Heart right ventricle (tissue), 16 donors: ENCODE data around the gene GNAO1. TPM values are rescaled to one million over a fixed set of nuclear protein-coding genes. Genes with fewer than 3 reads are reported as not detected.

Experiments
- ATAC-seq, 8 donors: fragments of 200-7000 bp; cut with Tn5 transposase; one replicate each; pipeline ENCODE4 v1.9.1; 2020; ENCODE audit warnings: mild to moderate bottlenecking in 8 of 8, moderate library complexity in 8 of 8, moderate number of reproducible peaks in 1 of 8
- DNase-seq, 2 donors: peaks; one replicate each; pipeline ENCODE4 v3.0.0-alpha.2; 2020
- H3K27ac ChIP-seq, 10 donors: fragments of 200-600 bp; sonication (generic) in 2 of 10; one replicate each; pipeline versions ENCODE4 v1.5.0 to v1.8.0; 2020 to 2022; ENCODE audit warnings: mild to moderate bottlenecking in 3 of 10
- H3K27me3 ChIP-seq, 7 donors: fragments of 200-600 bp; one replicate each; pipeline ENCODE4 v1.8.0; 2021 to 2022; ENCODE audit warnings: mild to moderate bottlenecking in 2 of 7
- H3K36me3 ChIP-seq, 9 donors: fragments of 200-600 bp; sonication (generic) in 1 of 9; one replicate each; pipeline versions ENCODE4 v1.5.0 to v1.8.0; 2020 to 2022; ENCODE audit warnings: mild to moderate bottlenecking in 2 of 9
- H3K4me1 ChIP-seq, 9 donors: fragments of 200-600 bp; sonication (generic) in 1 of 9; one replicate each; pipeline versions ENCODE4 v1.5.0 to v1.8.0; 2020 to 2022; ENCODE audit warnings: mild to moderate bottlenecking in 4 of 9
- H3K4me3 ChIP-seq, 10 donors: fragments of 200-600 bp; sonication (generic) in 2 of 10; one replicate each; pipeline versions ENCODE4 v1.5.0 to v1.8.0; 2020 to 2022; ENCODE audit warnings: mild to moderate bottlenecking in 7 of 10, moderate library complexity in 2 of 10
- H3K9me3 ChIP-seq, 11 donors: fragments of 200-600 bp in 10 of 11; sonication (generic) in 2 of 11; one replicate each; pipeline versions ENCODE4 v1.5.0 to v1.8.0; 2013 to 2022; ENCODE audit warnings: mild to moderate bottlenecking in 2 of 11, control low read depth in 1 of 11, moderate library complexity in 1 of 11
- WGBS, 2 donors: extraction: QIAGEN DNeasy Blood & Tissue Kit; methylation state at CpG; one replicate each; pipeline ENCODE4 v1.1.7; 2013; ENCODE audit warnings: inconsistent platforms in 1 of 2; 5-methylcytosine and 5-hydroxymethylcytosine counted together
- intact Hi-C, 10 donors: fragments of 100-400 bp; cut with DNase I; formaldehyde crosslinking; loops; one replicate each; pipeline versions ENCODE4 v1.11.1 to v1.14.2; 2022
- polyA plus RNA-seq, 2 donors: library from polyadenylated mRNA; stranded (reverse); fragments of 200-250 nt; gene quantifications; one replicate each; pipeline ENCODE4 v1.2.3, GENCODE V29; 2013
- total RNA-seq, 10 donors: library from RNA; stranded (reverse); fragmentation: NEBNext Ultra II Directional in 3 of 10; extraction: Animal tissue kit (Norgen Biotek cat#: 25700) in 3 of 10; gene quantifications; one replicate each; pipeline versions ENCODE4 v1.2.1 to v1.2.4, GENCODE V29; 2021 to 2023
- TF ChIP-seq, protein P1 (sequence below), 9 donors: fragments of 200-600 bp; sonication (generic) in 2 of 9; IDR thresholded peaks; one replicate each; pipeline versions ENCODE4 v1.5.0 to v1.8.0; 2021 to 2022; ENCODE audit warnings: antibody characterized with exemption in 9 of 9, mild to moderate bottlenecking in 5 of 9, moderate library complexity in 1 of 9
- donor health status: Arrhythmogenic right ventricular cardiomyopathy.
- donor health status: ischemic (EF 13 %, LVEDD 7.1; RV severe dilation, severe dysfunction).
- donor health status: healthy with polysubstance abuse.
- donor health status: DM: no; HTN: yes; CAD: no.
- donor health status: DM: no; HTN: no; CAD: no.
- donor health status: ischemic (EF 25% LVEDD 6.9; RV normal size, moderate dysfunction).
- donor health status: ischemic (EF 25% LVEDD 5.7; RV mildly dilated, moderate dysfunction).
- donor health status: healthy.
- donor health status: DM: yes; HTN: yes; CAD: no.
- donor health status: Ischemic cardiomyopathy.
- donor health status: ischemic (EF 35%, LVEDD 5.7; RV mildly dilated, moderate dysfunction).
- donor health status: nonischemic (EF 11% LVEDD 7.7; RV severe dilation, severe dysfunction).
- donor health status: DM: yes; HTN: yes; CAD: no.
- donor health status: PGD.
- donor health status: ischemic (EF 29% LVEDD 5.4; RV normal size, mild dysfunction).
- donor health status: nonischemic (EF 23%, LVEDD 6.1; RV moderate dilation, normal function).

GNAO1 gene
- total and polyA plus RNA-seq, 12 donors = 1.4 to 36.7 (median 13.5) TPM

DNA sequence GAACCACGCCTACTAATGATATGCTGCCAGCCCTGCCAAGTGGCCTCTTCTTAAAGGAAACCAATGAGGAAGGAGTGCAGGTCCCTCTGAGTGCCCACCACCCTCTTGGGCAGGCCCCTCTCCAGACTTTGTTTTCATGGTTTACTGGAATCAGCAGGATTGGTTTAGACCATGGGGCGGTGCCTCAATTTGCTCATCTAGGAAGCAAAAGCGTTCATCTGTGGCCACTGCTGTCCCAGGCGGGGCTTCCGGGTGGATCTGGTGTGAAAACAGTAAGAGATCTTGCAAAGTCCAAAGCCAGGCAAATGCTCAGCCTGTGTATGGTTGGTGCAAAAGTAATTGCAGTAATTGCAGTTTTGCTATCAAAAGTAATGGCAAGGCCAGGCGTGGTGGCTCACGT lies 162.7 kb downstream of the GNAO1 start:
- H3K4me3 ChIP-seq = no peak overlapping the region
- H3K27me3 ChIP-seq = no peaks in the 10 kb centered on the region
- 94 to 97% methylated on average over 7 of the region's 7 CpGs for WGBS, 2 donors
- no peaks in the 10 kb centered on the region for H3K36me3 ChIP-seq
- DNase-seq (no peak), ATAC-seq (no peak)
- intact Hi-C loops = no loop called here
- no peak overlapping the region for H3K27ac ChIP-seq
- peaks cover 0 to 22% (median 13%) of the 10 kb centered on the region in 9 donors for H3K4me1 ChIP-seq
- TF ChIP-seq, protein P1, sequence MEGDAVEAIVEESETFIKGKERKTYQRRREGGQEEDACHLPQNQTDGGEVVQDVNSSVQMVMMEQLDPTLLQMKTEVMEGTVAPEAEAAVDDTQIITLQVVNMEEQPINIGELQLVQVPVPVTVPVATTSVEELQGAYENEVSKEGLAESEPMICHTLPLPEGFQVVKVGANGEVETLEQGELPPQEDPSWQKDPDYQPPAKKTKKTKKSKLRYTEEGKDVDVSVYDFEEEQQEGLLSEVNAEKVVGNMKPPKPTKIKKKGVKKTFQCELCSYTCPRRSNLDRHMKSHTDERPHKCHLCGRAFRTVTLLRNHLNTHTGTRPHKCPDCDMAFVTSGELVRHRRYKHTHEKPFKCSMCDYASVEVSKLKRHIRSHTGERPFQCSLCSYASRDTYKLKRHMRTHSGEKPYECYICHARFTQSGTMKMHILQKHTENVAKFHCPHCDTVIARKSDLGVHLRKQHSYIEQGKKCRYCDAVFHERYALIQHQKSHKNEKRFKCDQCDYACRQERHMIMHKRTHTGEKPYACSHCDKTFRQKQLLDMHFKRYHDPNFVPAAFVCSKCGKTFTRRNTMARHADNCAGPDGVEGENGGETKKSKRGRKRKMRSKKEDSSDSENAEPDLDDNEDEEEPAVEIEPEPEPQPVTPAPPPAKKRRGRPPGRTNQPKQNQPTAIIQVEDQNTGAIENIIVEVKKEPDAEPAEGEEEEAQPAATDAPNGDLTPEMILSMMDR (IDR thresholded peaks at IDR 0.05) = no peak
- no peaks in the 10 kb centered on the region for H3K9me3 ChIP-seq

- Histone ChIP-seq H3K27me3 (no peaks in the 10 kb centered on the region), H3K27ac (no peak overlapping the region), H3K4me1 (peaks cover 0 to 22% (median 13%) of the 10 kb centered on the region in 9 donors), H3K4me3 (no peak overlapping the region), H3K9me3 (no peaks in the 10 kb centered on the region), H3K36me3 (no peaks in the 10 kb centered on the region)
- WGBS, 2 donors = 96 to 98% methylated on average over 17 of the region's 17 CpGs
- TF ChIP-seq, protein P1 (IDR thresholded peaks at IDR 0.05) = no peak
- ATAC-seq = no peak
- DNase-seq = no peak
- intact Hi-C loops = no loop called here
Measured at GRCh38 chr16:56354746-56355145, 163.5 kb downstream of the GNAO1 start.

GRCh38 chr16:56355221-56355620 lies 163.9 kb downstream of the GNAO1 start:
- 95 to 97% methylated on average over 9 of the region's 9 CpGs for WGBS, 2 donors
- H3K27me3 ChIP-seq = no peaks in the 10 kb centered on the region
- no peak overlapping the region for H3K27ac ChIP-seq
- H3K4me1 ChIP-seq = peaks cover 0 to 22% (median 13%) of the 10 kb centered on the region in 9 donors
- intact Hi-C loops = no loop called here
- TF ChIP-seq, protein P1 (IDR thresholded peaks at IDR 0.05) = no peak
- H3K36me3 ChIP-seq = peaks cover 0 to 4% (median 0%) of the 10 kb centered on the region in 9 donors
- ATAC-seq (no peak), DNase-seq (no peak)
- H3K4me3 ChIP-seq = no peak overlapping the region
- no peaks in the 10 kb centered on the region for H3K9me3 ChIP-seq

DNA sequence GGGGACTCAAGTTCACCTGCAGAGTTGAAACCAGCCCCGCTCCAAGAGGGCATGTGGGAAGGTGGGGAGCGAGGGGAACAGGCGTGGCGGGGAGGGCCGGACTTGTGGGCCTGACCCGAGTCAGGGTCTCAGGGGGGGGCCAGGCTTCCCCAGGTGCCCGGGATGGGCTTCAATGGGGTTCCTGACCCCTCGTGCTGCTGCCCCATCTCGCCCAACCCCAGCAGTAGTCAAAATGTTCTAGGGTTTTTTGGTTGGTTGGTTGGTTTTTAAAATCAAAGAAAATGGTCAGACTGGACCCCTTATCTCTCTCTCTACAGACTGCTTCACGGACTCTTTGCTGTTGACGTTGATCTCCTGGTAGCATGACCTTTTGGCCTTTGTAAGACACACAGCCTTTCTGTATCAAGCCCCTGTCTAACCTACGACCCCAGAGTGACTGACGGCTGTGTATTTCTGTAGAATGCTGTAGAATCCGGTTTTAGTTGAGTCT lies 164.5 kb downstream of the GNAO1 start:
- ATAC-seq (no peak), DNase-seq (no peak)
- 71 to 77% methylated on average over 14 of the region's 14 CpGs for WGBS, 2 donors
- H3K4me3 ChIP-seq = peak overlapping the region in 8 of 10 donors; percentile 28 to 57 (median 50)
- intact Hi-C loops = no loop called here
- H3K9me3 ChIP-seq = no peaks in the 10 kb centered on the region
- no peaks in the 10 kb centered on the region for H3K27me3 ChIP-seq
- TF ChIP-seq, protein P1 (IDR thresholded peaks at IDR 0.05) = no peak
- H3K36me3 ChIP-seq = peaks cover 0 to 9% (median 0%) of the 10 kb centered on the region in 9 donors
- H3K27ac ChIP-seq = peak overlapping the region in 7 of 10 donors; percentile 15 to 74 (median 64)
- H3K4me1 ChIP-seq = peaks cover 0 to 22% (median 13%) of the 10 kb centered on the region in 9 donors
